Measurements from ENCODE around the gene SNAP47.

The SNAP47 gene

GRCh38 chr1:227732586-227733308 is 2.5 kb upstream of the SNAP47 start:
- no peak for DNase-seq

- no peak for DNase-seq
Measured at GRCh38 chr1:227733309-227733705, 1.9 kb upstream of the SNAP47 start.

GRCh38 chr1:227733751-227734545 is 1.3 kb upstream of the SNAP47 start:
- DNase-seq, result no peak

GRCh38 chr1:227734546-227734855 is 734 bp upstream of the SNAP47 start:
- DNase-seq, result peak in 1 of 2 experiments; percentile 15

GRCh38 chr1:227735539-227736285 is 477 bp downstream of the SNAP47 start:
- no peak for DNase-seq

- no peak for DNase-seq
Measured at GRCh38 chr1:227736814-227737432, 1.7 kb downstream of the SNAP47 start.

GRCh38 chr1:227738820-227739219 is 3.6 kb downstream of the SNAP47 start:
- DNase-seq, result no peak

- DNase-seq, result no peak
Measured at GRCh38 chr1:227739636-227740035, 4.4 kb downstream of the SNAP47 start.

GRCh38 chr1:227740401-227740960 is 5.2 kb downstream of the SNAP47 start:
- DNase-seq, result no peak

- DNase-seq, result no peak
Measured at GRCh38 chr1:227741166-227741870, 6.1 kb downstream of the SNAP47 start.

- DNase-seq, result no peak
Measured at GRCh38 chr1:227742738-227743715, 7.8 kb downstream of the SNAP47 start.

- no peak for DNase-seq
Measured at GRCh38 chr1:227744668-227745067, 9.4 kb downstream of the SNAP47 start.

GRCh38 chr1:227745568-227746265 is 10.5 kb downstream of the SNAP47 start:
- no peak for DNase-seq

- no peak for DNase-seq
Measured at GRCh38 chr1:227746676-227747075, 11.4 kb downstream of the SNAP47 start.

GRCh38 chr1:227747382-227747781 is 12.1 kb downstream of the SNAP47 start:
- no peak for DNase-seq

- no peak for DNase-seq
Measured at GRCh38 chr1:227747948-227748495, 12.8 kb downstream of the SNAP47 start.

- peak; percentile 24 to 36 for DNase-seq
Measured at GRCh38 chr1:227748496-227749182, 13.4 kb downstream of the SNAP47 start.

GRCh38 chr1:227749225-227749624 is 14.0 kb downstream of the SNAP47 start:
- no peak for DNase-seq
